HG02943 (cell line): ENCODE results near the gene VANGL2.
"Not testable (repeated sequence)": the region's sequence is repeated elsewhere in the genome, so short reads cannot be mapped to it uniquely, and the experiment has no call there.

Source experiments
- ATAC-seq: cut with Tn5 transposase; IDR thresholded peaks from one replicate; pipeline ENCODE4 v1.9.1; 2021; ENCODE audit warnings: mild to moderate bottlenecking, low read depth, moderate library complexity; ENCODE audit not compliant: unreplicated experiment

Gene VANGL2

DNA sequence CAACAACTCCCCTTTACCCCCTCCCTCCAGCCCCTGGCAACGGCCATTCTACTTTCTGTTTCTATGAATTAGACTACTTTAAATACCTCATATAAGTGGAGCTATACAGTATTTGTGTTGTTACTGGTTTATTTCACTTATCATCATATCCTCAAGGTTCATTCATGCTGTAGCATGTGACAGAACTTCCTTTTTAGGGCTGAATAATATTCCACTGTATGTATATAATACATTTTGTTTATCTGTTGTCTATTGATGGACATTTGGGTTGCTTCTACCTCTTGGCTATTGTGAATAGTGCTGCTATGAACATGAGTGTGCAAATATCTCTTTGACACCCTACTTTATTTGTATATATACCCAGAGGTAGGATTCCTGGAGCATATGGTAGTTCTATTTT lies 31.3 kb upstream of the VANGL2 start:
- no peak for ATAC-seq

DNA sequence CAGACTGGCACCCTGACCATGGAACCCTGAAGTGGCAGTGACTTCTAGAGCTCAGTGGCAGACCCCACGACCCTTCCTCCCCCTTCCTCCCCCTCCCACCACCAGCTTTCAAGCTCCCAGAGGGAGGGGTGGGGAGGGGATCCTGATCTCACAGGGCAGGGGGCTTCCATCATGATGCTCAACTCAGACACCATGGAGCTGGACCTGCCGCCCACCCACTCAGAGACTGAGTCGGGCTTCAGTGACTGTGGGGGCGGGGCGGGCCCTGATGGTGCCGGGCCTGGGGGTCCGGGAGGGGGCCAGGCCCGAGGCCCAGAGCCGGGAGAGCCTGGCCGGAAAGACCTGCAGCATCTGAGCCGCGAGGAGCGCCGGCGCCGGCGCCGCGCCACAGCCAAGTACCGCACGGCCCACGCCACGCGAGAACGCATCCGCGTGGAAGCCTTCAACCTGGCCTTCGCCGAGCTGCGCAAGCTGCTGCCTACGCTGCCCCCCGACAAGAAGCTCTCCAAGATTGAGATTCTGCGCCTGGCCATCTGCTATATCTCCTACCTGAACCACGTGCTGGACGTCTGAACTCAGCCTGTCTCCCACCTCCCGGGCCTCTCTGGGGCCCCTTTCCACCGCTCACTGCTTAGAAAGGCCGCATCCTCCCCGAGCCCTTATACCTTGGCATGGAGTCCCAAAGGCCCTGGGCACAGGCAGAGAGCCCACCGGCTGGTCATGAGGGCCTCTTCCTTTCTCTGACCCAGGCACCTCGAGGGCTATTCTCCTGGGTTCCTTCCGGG lies 29.6 kb upstream of the VANGL2 start:
- no peak for ATAC-seq

DNA sequence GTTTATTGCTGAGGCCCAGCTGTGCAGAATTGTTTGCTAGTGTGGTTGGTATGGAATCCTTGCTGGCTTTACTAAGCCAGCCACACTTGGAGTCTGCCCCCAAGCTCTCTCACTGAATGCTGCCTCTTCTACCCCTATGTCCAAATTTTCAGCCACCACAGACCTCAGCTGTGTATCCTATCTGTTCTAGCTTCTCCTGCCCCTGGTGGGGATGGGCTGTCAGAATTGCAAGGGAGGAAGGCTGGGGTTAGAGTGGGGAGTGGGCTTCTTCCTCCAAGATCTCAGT lies 29.1 kb upstream of the VANGL2 start:
- no peak for ATAC-seq

DNA sequence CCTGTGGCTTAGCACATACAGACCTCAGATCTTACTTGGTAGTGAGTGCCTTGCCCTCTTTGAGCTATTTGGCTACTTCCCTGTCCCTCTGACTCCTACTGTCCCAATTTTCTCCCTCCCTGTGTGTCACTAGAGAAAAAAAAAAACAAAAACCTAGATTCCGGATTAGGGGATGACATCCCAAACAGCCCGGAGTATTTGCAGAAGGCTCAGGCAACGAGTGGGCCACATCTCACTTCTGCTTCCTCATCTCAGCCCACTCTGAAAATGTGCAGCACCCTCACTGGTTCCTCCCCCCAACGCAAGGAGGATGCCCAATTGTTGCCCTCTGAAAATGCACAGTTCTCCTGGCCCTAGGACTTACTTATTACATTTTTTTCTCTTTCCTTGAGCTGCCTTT lies 28.6 kb upstream of the VANGL2 start:
- no peak for ATAC-seq

DNA sequence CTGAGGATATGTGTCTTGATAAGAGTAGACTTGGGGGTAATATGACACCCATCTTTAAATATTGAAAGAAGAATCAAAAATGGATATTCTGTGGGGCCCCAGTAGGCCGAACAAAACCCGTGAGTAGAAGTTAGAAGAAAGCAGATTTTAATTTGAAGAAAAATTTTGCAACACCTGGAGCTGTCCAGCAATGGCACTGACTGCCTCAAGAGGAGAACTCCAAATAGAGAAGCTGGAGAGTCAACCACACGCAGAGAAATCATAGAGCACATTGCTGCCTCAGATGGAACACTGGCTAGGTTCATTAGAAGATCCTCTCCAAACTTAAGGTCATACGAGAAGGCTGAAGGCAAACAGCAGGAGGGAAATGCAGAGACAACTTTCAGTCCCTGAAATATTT lies 26.7 kb upstream of the VANGL2 start:
- ATAC-seq = no peak

DNA sequence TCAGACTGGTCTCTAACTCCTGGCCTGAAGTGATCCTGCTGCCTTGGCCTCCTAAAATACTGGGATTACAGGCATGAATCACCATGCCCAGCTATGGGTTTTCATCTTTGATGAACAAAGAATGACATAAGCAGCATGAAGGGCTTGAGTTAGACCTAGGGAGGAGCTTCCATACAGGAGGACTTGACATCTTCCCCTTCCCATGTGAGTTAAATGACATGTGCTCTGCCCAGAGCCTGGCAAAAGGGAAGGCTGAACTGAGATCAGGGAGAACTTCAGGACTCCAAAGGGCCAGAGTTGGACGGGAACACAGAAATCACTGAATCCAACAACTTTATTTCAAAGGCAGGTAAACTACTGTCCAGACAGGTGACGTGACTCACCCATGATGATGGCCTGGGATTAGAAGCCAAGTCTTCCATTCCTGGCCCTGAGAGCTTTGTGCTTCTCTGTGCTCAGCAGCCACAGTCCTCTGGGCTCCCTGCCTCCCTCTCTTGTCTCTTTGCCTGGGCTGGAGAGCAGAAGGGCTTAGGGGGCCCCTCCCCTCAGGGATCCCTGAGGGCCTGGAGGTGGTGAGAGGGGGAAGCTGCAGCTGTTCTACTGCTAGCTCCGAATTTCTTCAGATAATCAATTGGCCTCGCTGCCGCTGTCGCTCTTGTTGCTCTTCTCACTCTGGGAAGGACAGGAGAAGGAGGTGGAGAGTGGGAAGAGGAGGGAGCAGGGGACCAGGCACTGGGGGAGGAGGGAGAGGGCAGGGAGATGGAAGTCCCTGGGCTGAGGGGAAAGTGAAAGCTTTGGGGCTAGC lies 25.9 kb upstream of the VANGL2 start:
- no peak for ATAC-seq

DNA sequence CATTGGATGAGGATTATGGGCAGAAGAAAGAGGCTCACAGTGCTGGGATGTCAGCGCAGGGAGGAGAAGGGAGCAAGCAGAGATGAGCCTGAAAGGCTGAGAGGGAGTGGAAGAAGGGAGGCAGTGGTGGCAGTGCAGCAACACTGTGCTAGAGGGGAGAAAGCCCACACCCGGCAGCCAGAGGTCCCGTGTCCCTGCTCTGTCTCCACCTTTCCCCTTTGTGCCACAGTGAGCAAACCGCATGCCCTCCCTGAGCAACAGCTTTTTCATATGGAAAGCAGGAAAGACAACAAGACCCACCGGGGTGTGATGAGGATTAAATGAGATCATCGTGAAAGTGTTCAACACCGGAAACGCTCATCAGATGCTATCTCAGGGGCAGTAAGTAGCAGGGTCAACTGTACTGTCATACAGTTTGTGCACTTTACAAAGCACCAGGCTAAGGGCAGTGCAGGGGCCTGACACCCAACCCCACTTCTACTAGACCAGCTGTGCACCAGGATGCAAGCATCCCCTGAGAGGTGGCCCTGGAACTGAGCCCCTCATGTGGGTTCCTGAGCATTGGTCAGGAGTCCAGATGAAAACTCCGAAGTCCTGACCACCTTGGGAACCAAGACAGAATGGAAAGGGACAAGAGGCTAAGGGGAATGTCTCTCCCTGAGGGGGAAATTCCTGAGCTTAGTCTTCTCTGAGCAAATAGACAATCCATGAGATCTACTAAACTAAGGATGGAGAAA lies 24.4 kb upstream of the VANGL2 start:
- ATAC-seq = no peak

DNA sequence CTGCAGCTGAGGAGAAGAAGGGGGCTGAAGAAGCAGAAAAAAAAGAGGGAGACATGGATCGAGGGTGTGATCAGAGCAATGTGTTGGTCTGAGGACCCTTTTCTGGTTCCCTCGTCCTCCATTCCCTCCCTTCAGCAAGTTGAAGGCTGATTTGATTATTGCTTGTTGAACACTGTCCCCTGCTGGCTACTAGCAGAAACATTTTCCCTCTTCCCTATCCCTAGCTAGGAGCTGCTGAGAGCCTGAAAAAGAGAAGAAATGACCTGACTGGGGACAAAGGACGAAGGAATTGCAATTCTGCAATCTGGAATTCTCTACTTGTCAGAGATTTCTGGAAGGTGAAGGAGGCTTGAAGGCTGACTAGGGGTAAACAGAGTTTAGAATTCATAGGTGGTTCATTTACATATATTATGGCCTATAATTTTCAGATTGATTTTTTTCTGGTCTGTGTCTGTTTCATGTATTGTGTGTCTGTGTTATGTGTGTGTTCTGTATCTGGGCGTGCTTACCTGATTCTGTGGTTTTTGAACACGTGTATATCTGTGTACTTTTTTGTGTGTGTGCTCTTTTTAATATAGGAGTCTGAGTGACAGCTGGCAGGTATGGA lies 23.7 kb upstream of the VANGL2 start:
- ATAC-seq = no peak

DNA sequence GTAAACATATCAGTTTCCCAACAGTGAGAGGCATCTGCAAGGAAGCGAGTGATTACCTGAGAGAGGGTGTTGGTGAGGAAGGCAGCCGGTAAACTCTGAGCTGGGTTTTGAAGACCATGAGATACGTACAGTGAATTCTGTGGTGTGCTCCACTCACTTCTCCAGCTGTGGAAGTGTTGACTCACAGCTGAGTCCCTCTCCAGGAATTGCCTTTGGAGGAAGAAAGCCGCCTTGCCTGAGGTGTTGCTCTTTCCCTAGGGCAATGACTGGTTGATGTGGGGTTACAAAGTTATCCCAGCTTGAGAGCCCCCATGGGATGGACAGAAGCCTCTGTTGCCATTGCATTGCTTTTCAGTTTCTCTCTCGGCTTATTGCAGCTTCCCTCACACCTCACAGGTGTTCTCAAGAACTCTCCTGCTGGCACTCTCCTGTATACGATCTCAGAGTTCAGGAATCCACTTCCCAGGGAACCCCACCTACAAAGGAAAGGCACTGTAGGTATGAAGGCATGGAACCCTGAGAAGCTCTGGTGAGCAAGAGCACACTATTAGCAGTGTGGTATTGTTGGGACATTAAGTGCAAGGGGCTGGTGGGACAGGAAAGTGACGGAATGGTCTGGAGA lies 22.7 kb upstream of the VANGL2 start:
- no peak for ATAC-seq

DNA sequence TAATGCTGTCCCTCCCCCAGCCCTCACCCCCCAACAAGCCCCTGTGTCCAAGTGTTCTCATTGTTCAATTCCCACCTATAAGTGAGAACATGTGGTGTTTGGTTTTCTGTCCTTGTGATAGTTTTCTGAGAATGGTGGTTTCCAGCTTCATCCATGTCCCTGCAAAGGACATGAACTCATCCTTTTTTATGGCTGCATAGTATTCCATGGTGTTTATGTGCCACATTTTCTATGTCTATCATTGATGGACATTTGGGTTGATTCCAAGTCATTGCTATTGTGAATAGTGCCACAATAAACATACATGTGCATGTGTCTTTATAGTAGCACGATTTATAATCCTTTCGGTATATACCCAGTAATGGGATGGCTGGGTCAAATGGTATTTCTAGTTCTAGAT lies 15.6 kb upstream of the VANGL2 start:
- ATAC-seq = not testable (repeated sequence)

DNA sequence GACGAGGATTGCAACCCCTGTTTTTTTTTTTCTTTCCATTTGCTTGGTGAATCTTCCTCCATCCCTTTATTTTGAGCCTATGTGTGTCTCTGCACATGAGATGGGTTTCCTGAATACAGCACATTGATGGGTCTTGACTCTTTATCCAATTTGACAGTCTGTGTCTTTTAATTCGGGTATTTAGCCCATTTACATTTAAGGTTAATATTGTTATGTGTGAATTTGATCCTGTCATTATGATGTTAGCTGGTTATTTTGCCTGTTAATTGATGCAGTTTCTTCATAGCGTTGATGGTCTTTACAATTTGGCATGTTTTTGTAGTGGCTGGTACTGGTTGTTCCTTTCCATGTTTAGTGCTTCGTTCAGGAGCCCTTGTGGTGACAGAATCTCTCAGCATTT lies 12.0 kb upstream of the VANGL2 start:
- not testable (repeated sequence) for ATAC-seq

DNA sequence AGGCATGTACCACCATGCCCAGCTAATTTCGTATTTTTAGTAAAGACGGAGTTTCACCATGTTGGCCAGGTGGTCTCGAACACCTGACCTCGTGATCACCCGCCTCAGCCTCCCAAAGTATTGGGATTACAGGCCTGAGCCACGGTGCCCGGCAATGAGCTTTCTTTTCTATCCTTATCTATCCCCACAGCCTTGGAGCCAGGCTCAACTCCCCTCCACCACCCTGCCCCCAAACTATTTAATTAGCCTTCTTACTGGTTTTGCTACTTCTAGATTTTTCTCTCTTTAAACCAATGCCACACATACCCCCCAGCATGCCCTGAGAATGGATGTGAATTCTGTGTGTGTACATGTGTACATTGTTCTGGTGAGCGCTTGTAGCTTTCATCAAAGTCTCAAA lies 5.7 kb upstream of the VANGL2 start:
- no peak for ATAC-seq

DNA sequence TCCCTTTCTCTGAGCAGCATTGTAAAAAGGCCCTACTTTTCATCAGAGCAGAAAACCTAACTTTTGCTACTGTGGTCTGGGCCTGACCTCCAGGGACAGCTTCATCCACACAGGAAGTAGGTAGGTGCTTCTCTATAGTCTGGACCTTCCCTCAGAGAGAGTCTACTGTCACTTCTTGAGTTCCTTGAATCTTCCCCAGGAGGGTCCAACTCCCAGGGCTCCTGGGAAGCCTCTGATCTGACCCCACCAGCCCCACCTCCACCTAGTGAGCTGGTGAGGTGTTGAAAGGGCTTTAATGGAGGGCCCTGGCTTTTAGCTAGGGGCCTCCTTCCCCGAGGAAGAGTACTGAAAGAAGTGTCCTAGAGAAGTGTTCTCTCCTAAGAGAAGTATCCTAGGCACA lies 2.7 kb upstream of the VANGL2 start:
- no peak for ATAC-seq

DNA sequence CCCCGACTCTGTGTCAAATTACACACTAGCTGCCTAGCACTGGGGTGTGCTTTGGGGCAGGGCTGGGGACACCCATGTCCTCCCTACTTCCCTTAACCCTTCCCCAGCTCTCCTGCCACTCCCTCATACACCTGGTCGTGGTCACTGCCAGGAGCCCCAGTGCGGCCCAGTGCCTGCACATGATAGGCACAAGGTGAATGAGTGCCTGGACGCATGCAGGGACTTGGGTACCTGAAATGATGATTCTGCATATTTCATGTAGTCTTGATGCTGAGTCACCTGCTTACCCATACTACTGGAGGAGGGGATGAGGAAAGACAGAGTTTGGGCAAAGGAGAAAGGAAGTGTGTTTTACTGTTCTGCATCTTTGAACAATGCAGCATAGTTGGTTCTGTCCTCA lies 1.5 kb upstream of the VANGL2 start:
- no peak for ATAC-seq

DNA sequence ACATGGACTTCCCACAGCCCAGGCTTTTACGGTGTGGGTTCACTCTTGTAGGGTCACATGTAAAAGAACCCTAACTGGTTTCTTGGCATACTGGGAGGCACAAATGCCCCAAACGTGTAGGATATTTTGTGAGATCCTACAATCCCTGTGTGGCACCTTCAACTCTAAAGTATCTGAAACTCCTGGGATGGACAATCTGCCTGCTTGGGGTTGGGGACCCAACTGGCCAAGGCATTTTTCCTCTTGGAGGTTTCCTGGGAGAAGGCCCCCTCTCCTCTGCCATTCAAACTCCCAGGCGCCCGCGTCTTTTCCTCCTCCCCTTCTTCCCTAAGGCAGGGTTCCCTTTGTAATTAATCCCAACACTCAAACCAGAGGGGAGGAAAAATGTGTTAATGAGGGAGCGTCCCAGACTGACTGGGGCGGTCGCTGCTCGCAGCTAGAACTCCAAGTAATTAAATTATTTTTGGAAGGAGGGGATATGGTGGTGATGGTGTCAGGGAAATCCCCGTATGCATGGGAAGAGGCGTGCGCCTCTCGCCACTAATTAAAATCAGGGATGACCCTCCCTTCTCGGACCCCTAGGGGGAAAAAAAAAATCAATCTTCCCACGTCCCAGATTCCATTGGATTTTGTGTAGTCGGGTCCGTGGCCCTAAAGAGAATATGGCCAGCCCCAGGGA lies 681 bp upstream of the VANGL2 start:
- no peak for ATAC-seq

DNA sequence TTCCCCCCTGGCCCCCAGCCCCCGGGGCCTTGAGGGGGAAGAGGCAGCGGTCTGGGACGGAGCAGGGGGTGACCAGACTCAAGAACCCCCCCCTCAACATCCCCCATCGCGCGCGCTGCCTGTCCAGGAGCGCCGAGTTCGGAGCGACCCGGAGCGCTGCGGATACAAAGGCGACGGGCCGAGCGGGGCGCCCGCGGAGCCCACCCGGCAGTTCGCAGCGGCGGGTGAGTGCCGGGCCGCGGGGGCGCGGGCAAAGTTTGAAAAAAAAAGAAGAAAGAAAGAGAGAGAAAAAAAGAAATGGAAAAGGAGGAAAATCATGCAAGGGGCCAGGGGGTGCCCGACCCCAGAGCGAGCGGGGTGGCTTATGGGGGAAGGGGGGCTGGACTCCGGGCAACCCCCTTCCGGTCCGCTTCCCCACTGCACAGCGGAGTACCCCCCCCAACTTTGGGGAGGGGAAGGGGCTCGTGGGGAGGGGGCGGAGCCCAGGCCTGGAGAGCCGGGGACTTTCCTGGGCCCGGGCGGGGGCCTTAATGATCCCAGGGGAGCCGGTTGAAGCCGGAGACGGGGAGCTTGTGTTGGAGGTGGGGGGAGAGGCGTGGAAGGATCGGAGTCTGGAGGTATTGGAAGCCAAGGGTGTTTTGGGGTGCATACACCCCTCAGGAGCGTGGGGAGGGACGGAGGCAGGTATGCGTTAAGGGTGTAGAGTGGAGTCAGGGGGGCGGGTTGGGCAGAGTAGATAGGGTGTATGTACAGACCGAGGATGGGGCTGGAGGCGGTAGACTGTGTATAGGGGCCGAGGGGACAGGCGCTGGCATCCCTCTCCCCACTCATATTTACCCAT lies 502 bp downstream of the VANGL2 start:
- no peak for ATAC-seq

DNA sequence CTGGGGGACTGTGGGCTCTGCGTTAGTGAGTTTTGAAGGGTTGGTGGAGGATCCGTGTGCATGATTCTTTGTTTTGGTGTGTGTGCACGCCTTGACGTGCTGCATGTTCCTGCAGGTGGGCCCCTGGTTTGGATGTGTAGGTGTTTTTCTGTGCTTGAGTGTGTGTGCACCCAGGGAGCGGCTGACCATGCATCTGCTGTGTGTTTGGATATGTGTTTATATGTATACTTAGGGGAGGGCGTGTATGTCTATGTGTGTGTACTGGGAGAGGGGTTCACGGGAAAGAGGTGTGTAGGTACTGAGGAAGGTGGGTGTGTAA lies 1.1 kb downstream of the VANGL2 start:
- ATAC-seq = no peak

DNA sequence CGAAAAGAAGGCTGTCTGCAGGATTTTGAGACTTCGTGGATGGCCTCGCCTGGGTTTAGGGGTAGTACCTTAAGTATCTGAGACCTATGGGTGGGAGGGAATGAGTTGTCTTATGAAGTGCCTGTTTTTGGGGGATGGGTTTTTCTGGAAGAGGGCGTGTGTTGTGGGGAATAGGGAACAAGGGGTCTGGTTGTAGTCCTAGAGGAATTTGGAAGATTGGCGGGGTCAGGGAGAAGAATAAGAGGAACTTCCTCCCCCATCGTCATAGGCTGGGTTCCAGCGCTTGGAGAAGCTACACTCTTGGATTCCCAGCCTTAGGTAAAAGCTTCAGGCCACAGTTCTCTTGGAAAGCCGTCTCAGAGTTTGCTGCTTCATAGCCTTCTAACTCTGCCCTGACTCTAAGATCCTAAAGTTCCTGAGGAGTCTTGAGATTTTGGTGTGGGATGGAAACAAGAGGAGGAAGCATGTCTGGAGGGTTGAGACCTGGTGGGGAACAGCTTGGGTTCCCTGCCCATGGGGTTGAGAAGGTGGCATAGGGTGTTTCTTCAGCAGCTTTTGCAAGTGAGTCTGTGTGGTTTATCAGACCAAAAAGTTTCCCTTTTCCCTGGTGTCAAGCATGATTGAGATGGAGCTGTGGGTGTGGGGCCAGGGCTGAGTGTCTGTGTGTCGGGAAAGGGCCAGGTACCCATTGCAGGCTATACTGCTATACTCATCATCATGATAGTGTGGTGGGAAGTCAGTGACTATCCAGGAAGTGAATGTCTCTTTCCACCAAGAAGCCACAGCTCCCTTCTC lies 1.8 kb downstream of the VANGL2 start:
- ATAC-seq = no peak

DNA sequence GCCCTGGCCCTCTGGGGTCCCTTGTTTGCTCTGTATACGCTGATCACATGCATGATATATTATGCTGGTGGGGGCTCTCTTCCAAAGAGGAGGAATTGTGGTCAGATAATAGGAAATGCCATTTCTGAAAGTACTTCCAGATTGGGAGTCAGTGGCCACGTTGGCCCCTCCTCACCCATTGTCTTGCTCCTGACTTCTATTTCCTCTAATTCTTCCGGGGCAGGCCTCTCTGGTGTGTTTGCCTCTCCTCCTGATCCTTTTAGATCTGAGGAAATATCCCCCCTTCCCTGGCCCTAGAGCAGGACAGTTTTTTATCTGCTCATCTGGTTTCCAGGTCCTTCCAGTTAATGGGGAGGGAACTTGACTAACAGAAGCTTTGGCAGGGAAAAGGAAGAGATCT lies 2.9 kb downstream of the VANGL2 start:
- no peak for ATAC-seq
